HEK293T (cell line): ENCODE measurements around the gene SKAP1.

Experiments
- BHLHE40 ChIP-seq: fragments of 450-650 bp; IDR thresholded peaks from 2 replicates; pipeline ENCODE4 v1.6.1; 2016; ENCODE audit warnings: mild to moderate bottlenecking, moderate library complexity, borderline replicate concordance
- ELF4 ChIP-seq: fragments of 450-650 bp; IDR thresholded peaks from 2 replicates; pipeline ENCODE4 v1.6.1; 2017; ENCODE audit warnings: antibody characterized with exemption
- FOXA1 ChIP-seq: fragments of 450-650 bp; IDR thresholded peaks from 2 replicates; pipeline ENCODE4 v1.6.1; 2016; ENCODE audit warnings: mild to moderate bottlenecking
- FOXK2 ChIP-seq: fragments of 450-650 bp; IDR thresholded peaks from 2 replicates; pipeline ENCODE4 v1.6.1; 2016; ENCODE audit warnings: mild to moderate bottlenecking
- HDGF ChIP-seq: fragments of 450-650 bp; IDR thresholded peaks from 2 replicates; pipeline ENCODE4 v1.6.1; 2017; ENCODE audit warnings: antibody characterized with exemption, borderline replicate concordance
- LEF1 ChIP-seq: fragments of 450-650 bp; IDR thresholded peaks from 2 replicates; pipeline ENCODE4 v1.6.1; 2017; ENCODE audit warnings: mild to moderate bottlenecking, borderline replicate concordance
- NFRKB ChIP-seq: fragments of 450-650 bp; IDR thresholded peaks from 2 replicates; pipeline ENCODE4 v1.6.1; 2016; ENCODE audit warnings: mild to moderate bottlenecking, moderate library complexity
- PKNOX1 ChIP-seq: fragments of 450-650 bp; IDR thresholded peaks from 2 replicates; pipeline ENCODE4 v1.6.1; 2016
- SP1 ChIP-seq: fragments of 450-650 bp; IDR thresholded peaks from 2 replicates; pipeline ENCODE4 v1.6.1; 2017
- SUZ12 ChIP-seq: fragments of 450-650 bp; IDR thresholded peaks from 2 replicates; pipeline ENCODE4 v1.6.1; 2016; ENCODE audit warnings: mild to moderate bottlenecking
- TARDBP ChIP-seq: fragments of 450-650 bp; IDR thresholded peaks from 2 replicates; pipeline ENCODE4 v1.6.1; 2016
- ZNF384 ChIP-seq: fragments of 450-650 bp; IDR thresholded peaks from 2 replicates; pipeline ENCODE4 v1.6.1; 2016

- TF ChIP-seq ELF4 = no peak
- no peak for TF ChIP-seq PKNOX1
- TF ChIP-seq SP1 = no peak
- no peak for TF ChIP-seq TARDBP
- TF ChIP-seq HDGF = no peak
- no peak for TF ChIP-seq NFRKB
- TF ChIP-seq FOXA1 = no peak
- TF ChIP-seq LEF1 = no peak
- no peak for TF ChIP-seq BHLHE40
- no peak for TF ChIP-seq ZNF384
- TF ChIP-seq FOXK2 = no peak
- TF ChIP-seq SUZ12 = no peak
These were observed 300.0 kb downstream of the SKAP1 start for GRCh38 chr17:48129981-48130380.
